ENCODE data around the gene TECTA. TPM values are rescaled to one million over a fixed set of nuclear protein-coding genes. Genes with fewer than 3 reads are reported as not detected.

The TECTA gene
- polyA plus RNA-seq, 1 of the 3 experiments (the other 2 are of a cell fraction): 0.58 TPM

DNA sequence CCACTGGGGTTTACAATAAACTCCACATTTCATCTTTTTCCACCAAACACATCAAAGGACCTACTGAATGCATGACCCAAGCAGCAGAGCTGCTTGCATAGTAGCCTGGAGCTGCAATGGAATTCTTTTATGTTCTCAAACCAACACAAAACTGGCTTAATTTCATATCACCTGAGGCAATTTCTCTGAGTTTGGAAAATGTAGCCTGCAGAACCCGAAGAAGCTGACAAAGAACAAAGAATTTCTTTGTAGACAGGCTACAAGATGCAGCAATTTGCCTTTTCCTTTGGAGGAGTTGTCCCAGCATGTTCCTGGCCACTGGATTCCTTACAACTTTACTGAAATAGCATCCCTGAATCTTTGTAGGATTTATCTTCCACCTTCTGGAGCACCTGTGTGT lies 5.5 kb upstream of the TECTA start (continued):
- TF ChIP-seq, protein P1, sequence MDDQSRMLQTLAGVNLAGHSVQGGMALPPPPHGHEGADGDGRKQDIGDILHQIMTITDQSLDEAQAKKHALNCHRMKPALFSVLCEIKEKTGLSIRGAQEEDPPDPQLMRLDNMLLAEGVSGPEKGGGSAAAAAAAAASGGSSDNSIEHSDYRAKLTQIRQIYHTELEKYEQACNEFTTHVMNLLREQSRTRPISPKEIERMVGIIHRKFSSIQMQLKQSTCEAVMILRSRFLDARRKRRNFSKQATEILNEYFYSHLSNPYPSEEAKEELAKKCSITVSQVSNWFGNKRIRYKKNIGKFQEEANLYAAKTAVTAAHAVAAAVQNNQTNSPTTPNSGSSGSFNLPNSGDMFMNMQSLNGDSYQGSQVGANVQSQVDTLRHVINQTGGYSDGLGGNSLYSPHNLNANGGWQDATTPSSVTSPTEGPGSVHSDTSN (IDR thresholded peaks at IDR 0.05): no peak
- TF ChIP-seq RFX5 (IDR thresholded peaks at IDR 0.05; ENCODE audit: low read length): no peak
- TF ChIP-seq NFIC (IDR thresholded peaks at IDR 0.05; ENCODE audit: borderline replicate concordance): no peak
- TF ChIP-seq ELF1 (IDR thresholded peaks at IDR 0.05): no peak
- no peak for TF ChIP-seq POLR2AphosphoS5 (IDR thresholded peaks at IDR 0.05; ENCODE audit: low read depth, low read length)
- no peak for TF ChIP-seq MXI1 (IDR thresholded peaks at IDR 0.05; ENCODE audit: low read depth, low read length)
- no peak for TF ChIP-seq RXRA (IDR thresholded peaks at IDR 0.05; ENCODE audit: borderline replicate concordance, low read depth)
- TF ChIP-seq FOXM1 (IDR thresholded peaks at IDR 0.05; ENCODE audit: low read depth): no peak
- TF ChIP-seq FOSL2 (IDR thresholded peaks at IDR 0.05; ENCODE audit: borderline replicate concordance, low read depth): no peak
- TF ChIP-seq EZH2phosphoT487 (IDR thresholded peaks at IDR 0.05; ENCODE audit: borderline replicate concordance, low read depth): no peak
- TF ChIP-seq USF1 (IDR thresholded peaks at IDR 0.05; ENCODE audit: borderline replicate concordance, low read depth): no peak

DNA sequence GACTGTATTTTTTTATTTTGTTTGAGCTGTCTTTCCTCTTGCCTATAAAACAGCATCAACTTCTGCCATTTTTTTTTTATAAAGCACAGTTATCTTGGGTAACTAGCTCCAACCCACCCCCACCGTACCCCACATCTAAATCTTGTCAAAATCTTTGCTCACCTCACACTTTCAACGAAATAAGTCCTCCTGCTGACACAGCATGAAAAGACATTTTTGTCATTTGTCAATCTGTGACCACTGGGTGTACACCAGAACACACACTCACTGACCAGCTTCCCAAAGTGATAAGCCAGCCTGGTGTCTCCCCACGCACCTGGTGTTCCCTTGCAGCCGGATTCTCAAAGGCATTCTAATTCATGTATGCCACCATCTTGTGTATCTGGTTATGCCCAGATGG lies 1.7 kb upstream of the TECTA start:
- 78% methylated on average over 4 of the region's 4 CpGs for WGBS (ENCODE audit: low lambda C conversion rate)
- no peaks in the 10 kb centered on the region for H3K9me3 ChIP-seq
- no peak overlapping the region; a peak in 1 of 4 replicates for H3K27ac ChIP-seq (ENCODE audit: low read depth in 2 of 2, low read length in 1 of 2)
- H3K9me2 ChIP-seq: no peaks in the 10 kb centered on the region
- no peaks in the 10 kb centered on the region for H3K27me3 ChIP-seq (ENCODE audit: insufficient read depth)
- CTCF ChIA-PET: interaction anchor here (0.7 to 1.4 kb wide), 3 partner anchors 12 to 268 kb away, joined by 3 to 4 read pairs (median 3); no protein-coding TSS in a partner anchor
- H4K20me1 ChIP-seq (ENCODE audit: insufficient read depth): no peaks in the 10 kb centered on the region
- no peak for DNase-seq
- no peaks in the 10 kb centered on the region for H3K79me2 ChIP-seq (ENCODE audit: insufficient read depth)
- H3K4me3 ChIP-seq (ENCODE audit: low read depth in 2 of 2, low read length in 1 of 2): no peak overlapping the region
- H3K9ac ChIP-seq: no peak overlapping the region
- H3K36me3 ChIP-seq (replicated peaks in 1 of 2; ENCODE audit: control insufficient read depth in 1 of 2, insufficient read depth in 2 of 2, low read length in 1 of 2): no peaks in the 10 kb centered on the region
- POLR2A ChIA-PET: no interaction called here
- H3K4me1 ChIP-seq (ENCODE audit: control insufficient read depth in 1 of 2, insufficient read depth in 2 of 2, low read depth in 1 of 2, low read length in 1 of 2): no peaks in the 10 kb centered on the region
- no peaks in the 10 kb centered on the region for H3F3A ChIP-seq (replicated peaks; ENCODE audit: insufficient read depth)
- TF ChIP-seq POLR2AphosphoS5 (IDR thresholded peaks at IDR 0.05; ENCODE audit: low read depth, low read length) (no peak), ELF1 (IDR thresholded peaks at IDR 0.05) (no peak), RAD21 (IDR thresholded peaks at IDR 0.05; ENCODE audit: low read length) (no peak), USF1 (IDR thresholded peaks at IDR 0.05; ENCODE audit: borderline replicate concordance, low read depth) (no peak), RXRA (IDR thresholded peaks at IDR 0.05; ENCODE audit: borderline replicate concordance, low read depth) (no peak), GATA2 (CRISPR knock-in tag; IDR thresholded peaks at IDR 0.05) (no peak), GABPA (IDR thresholded peaks at IDR 0.05; ENCODE audit: low read depth) (no peak)
- TF ChIP-seq, protein P2, sequence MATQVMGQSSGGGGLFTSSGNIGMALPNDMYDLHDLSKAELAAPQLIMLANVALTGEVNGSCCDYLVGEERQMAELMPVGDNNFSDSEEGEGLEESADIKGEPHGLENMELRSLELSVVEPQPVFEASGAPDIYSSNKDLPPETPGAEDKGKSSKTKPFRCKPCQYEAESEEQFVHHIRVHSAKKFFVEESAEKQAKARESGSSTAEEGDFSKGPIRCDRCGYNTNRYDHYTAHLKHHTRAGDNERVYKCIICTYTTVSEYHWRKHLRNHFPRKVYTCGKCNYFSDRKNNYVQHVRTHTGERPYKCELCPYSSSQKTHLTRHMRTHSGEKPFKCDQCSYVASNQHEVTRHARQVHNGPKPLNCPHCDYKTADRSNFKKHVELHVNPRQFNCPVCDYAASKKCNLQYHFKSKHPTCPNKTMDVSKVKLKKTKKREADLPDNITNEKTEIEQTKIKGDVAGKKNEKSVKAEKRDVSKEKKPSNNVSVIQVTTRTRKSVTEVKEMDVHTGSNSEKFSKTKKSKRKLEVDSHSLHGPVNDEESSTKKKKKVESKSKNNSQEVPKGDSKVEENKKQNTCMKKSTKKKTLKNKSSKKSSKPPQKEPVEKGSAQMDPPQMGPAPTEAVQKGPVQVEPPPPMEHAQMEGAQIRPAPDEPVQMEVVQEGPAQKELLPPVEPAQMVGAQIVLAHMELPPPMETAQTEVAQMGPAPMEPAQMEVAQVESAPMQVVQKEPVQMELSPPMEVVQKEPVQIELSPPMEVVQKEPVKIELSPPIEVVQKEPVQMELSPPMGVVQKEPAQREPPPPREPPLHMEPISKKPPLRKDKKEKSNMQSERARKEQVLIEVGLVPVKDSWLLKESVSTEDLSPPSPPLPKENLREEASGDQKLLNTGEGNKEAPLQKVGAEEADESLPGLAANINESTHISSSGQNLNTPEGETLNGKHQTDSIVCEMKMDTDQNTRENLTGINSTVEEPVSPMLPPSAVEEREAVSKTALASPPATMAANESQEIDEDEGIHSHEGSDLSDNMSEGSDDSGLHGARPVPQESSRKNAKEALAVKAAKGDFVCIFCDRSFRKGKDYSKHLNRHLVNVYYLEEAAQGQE (IDR thresholded peaks at IDR 0.05; ENCODE audit: low read depth, low read length): no peak
- no peak overlapping the region for H2AFZ ChIP-seq (ENCODE audit: low read depth)
- H3K4me2 ChIP-seq: no peak overlapping the region
